H1 (cell line): ENCODE data around the gene TM9SF2. TPM values are rescaled to one million over a fixed set of nuclear protein-coding genes. Genes with fewer than 3 reads are reported as not detected.
"Not testable (repeated sequence)": the region's sequence is repeated elsewhere in the genome, so short reads cannot be mapped to it uniquely, and the experiment has no call there.

ENCODE experiments used
- CTCF ChIA-PET: fragments of 300-600 bp; sonication (Branson Sonifier 250); formaldehyde crosslinking; loops from one replicate; lab custom pipeline; 2021; ENCODE audit not compliant: partially characterized antibody; lab: Charles Lee
- POLR2A ChIA-PET: fragments of 300-600 bp; sonication (Branson Sonifier 250); formaldehyde crosslinking; loops from one replicate; lab custom pipeline; 2021; ENCODE audit warnings: inconsistent platforms; ENCODE audit not compliant: partially characterized antibody; lab: Charles Lee
- DNase-seq, 2 experiments: peaks; one replicate each; pipeline versions ENCODE4 v3.0.0 to v3.0.0-alpha.2; 2010 to 2022; ENCODE audit warnings: low spot score in 2 of 2, low read depth in 1 of 2, mixed read lengths in 1 of 2
- FAIRE-seq: peaks from 2 replicates; lab custom pipeline; 2011; peaks lifted over from hg19 to GRCh38; lab: Jason Lieb, UNC
- H2AFZ ChIP-seq: 2 replicates; pipeline ENCODE4 v1.8.1; 2012; ENCODE audit warnings: low read length, inconsistent platforms
- H2AK5ac ChIP-seq: 2 replicates; pipeline ENCODE4 v1.6.1; 2013; ENCODE audit warnings: low read depth, low read length
- H2BK120ac ChIP-seq: replicated peaks from 2 replicates; pipeline ENCODE3; 2013; ENCODE audit warnings: low read depth, low read length, inconsistent platforms
- H2BK12ac ChIP-seq: 2 replicates; pipeline ENCODE4 v1.6.1; 2013; ENCODE audit warnings: low read depth, low read length
- H2BK15ac ChIP-seq: 2 replicates; pipeline ENCODE4 v1.6.1; 2013; ENCODE audit warnings: low read length
- H2BK20ac ChIP-seq: 2 replicates; pipeline ENCODE4 v1.6.1; 2013; ENCODE audit warnings: low read length
- H2BK5ac ChIP-seq: 2 replicates; pipeline ENCODE4 v1.6.1; 2013; ENCODE audit warnings: low read depth, low read length
- H3K14ac ChIP-seq: 2 replicates; pipeline ENCODE4 v1.6.1; 2013; ENCODE audit warnings: inconsistent platforms; ENCODE audit not compliant: insufficient read length
- H3K18ac ChIP-seq: 2 replicates; pipeline ENCODE4 v1.6.1; 2013; ENCODE audit warnings: low read length; ENCODE audit errors: extremely low read depth
- H3K23ac ChIP-seq: 2 replicates; pipeline ENCODE4 v1.6.1; 2013; ENCODE audit warnings: inconsistent platforms; ENCODE audit not compliant: insufficient read length
- H3K23me2 ChIP-seq: 2 replicates; pipeline ENCODE4 v1.6.1; 2013; ENCODE audit warnings: low read depth, low read length
- H3K27ac ChIP-seq: 2 replicates; pipeline ENCODE4 v1.6.1; 2011; ENCODE audit warnings: low read depth, low read length, inconsistent platforms
- H3K27me3 ChIP-seq, 4 experiments: replicated peaks in 1 of 4; 1 replicate in 1 of 4; 2 replicates in 3 of 4; pipeline versions ENCODE4 v1.6.1 to v1.8.1; 2011 to 2013; ENCODE audit warnings: low read length in 3 of 4, mild to moderate bottlenecking in 3 of 4, inconsistent platforms in 2 of 4, mixed read lengths in 2 of 4, moderate library complexity in 1 of 4; ENCODE audit not compliant: control insufficient read depth in 3 of 4, insufficient read depth in 3 of 4; ENCODE audit errors: extremely low read depth in 1 of 4
- H3K36me3 ChIP-seq, 4 experiments: 2 replicates each; pipeline versions ENCODE4 v1.6.1 to v1.8.1; 2011 to 2013; ENCODE audit warnings: mild to moderate bottlenecking in 4 of 4, low read length in 3 of 4, moderate library complexity in 2 of 4, control low read depth in 1 of 4, inconsistent platforms in 1 of 4; ENCODE audit not compliant: insufficient read depth in 4 of 4, control insufficient read depth in 2 of 4
- H3K4ac ChIP-seq: replicated peaks from 2 replicates; pipeline ENCODE3; 2013; ENCODE audit warnings: low read length, low read depth, mixed read lengths, inconsistent platforms; ENCODE audit not compliant: insufficient read length
- H3K4me1 ChIP-seq, 4 experiments: replicated peaks in 1 of 4; 1 replicate in 1 of 4; 2 replicates in 3 of 4; pipeline versions ENCODE4 v1.6.1 to v1.8.1; 2011 to 2013; ENCODE audit warnings: low read length in 3 of 4, inconsistent platforms in 2 of 4, mixed read lengths in 1 of 4; ENCODE audit not compliant: insufficient read depth in 4 of 4, control insufficient read depth in 3 of 4
- H3K4me2 ChIP-seq, 2 experiments: 2 replicates each; pipeline versions ENCODE4 v1.6.1 to v1.8.1; 2011 to 2013; ENCODE audit warnings: low read depth in 2 of 2, low read length in 2 of 2, control low read depth in 1 of 2, inconsistent platforms in 1 of 2, mild to moderate bottlenecking in 1 of 2; ENCODE audit not compliant: insufficient read depth in 1 of 2
- H3K4me3 ChIP-seq, 4 experiments: fragments of 200-600, 300-600 bp in 1 of 4; sonication (generic), shearing (Covaris generic), sonication (Bioruptor Twin) in 1 of 4; 2 replicates each; pipeline versions ENCODE4 v1.5.1 to v1.8.1; 2011 to 2016; ENCODE audit warnings: low read length in 4 of 4, low read depth in 3 of 4, control low read depth in 2 of 4, inconsistent platforms in 2 of 4, mild to moderate bottlenecking in 2 of 4, mixed read lengths in 1 of 4, moderate library complexity in 1 of 4; ENCODE audit not compliant: insufficient read depth in 2 of 4; ENCODE audit errors: extremely low read depth in 1 of 4
- H3K56ac ChIP-seq: replicated peaks from 2 replicates; pipeline ENCODE3; 2013; ENCODE audit warnings: low read depth, mild to moderate bottlenecking, mixed read lengths, low read length, inconsistent platforms; ENCODE audit not compliant: insufficient read length
- H3K79me1 ChIP-seq: 2 replicates; pipeline ENCODE4 v1.6.1; 2013; ENCODE audit warnings: low read depth, low read length, control low read depth
- H3K79me2 ChIP-seq, 2 experiments: 2 replicates each; pipeline versions ENCODE4 v1.6.1 to v1.8.1; 2012 to 2013; ENCODE audit warnings: low read length in 2 of 2, mild to moderate bottlenecking in 2 of 2, inconsistent platforms in 1 of 2; ENCODE audit not compliant: insufficient read depth in 2 of 2, control insufficient read depth in 1 of 2
- H3K9ac ChIP-seq, 4 experiments: replicated peaks in 1 of 4; 1 replicate in 1 of 4; 2 replicates in 3 of 4; pipeline versions ENCODE4 v1.6.1 to v1.8.1; 2011 to 2013; ENCODE audit warnings: low read depth in 3 of 4, low read length in 3 of 4, control low read depth in 2 of 4, mild to moderate bottlenecking in 2 of 4, moderate library complexity in 2 of 4, inconsistent platforms in 1 of 4; ENCODE audit errors: extremely low read depth in 1 of 4
- H3K9me3 ChIP-seq, 2 experiments: 2 replicates each; pipeline versions ENCODE4 v1.6.1 to v1.8.1; 2012 to 2013; ENCODE audit warnings: mild to moderate bottlenecking in 2 of 2, moderate library complexity in 2 of 2, control low read depth in 1 of 2, inconsistent platforms in 1 of 2, low read depth in 1 of 2, low read length in 1 of 2, mixed read lengths in 1 of 2; ENCODE audit not compliant: insufficient read depth in 2 of 2
- H4K20me1 ChIP-seq, 2 experiments: replicated peaks in 1 of 2; 2 replicates each; pipeline versions ENCODE3 to v1.8.1; 2011 to 2013; ENCODE audit warnings: inconsistent platforms in 2 of 2, low read length in 2 of 2, mild to moderate bottlenecking in 1 of 2; ENCODE audit not compliant: insufficient read depth in 2 of 2, control insufficient read depth in 1 of 2
- H4K5ac ChIP-seq: 2 replicates; pipeline ENCODE4 v1.6.1; 2013; ENCODE audit warnings: low read length, low read depth, mixed read lengths, inconsistent platforms; ENCODE audit not compliant: insufficient read length
- H4K8ac ChIP-seq: 2 replicates; pipeline ENCODE4 v1.8.0; 2013; ENCODE audit warnings: mild to moderate bottlenecking, moderate library complexity, low read length, inconsistent platforms; ENCODE audit not compliant: insufficient read depth; ENCODE audit errors: extremely low read depth
- H4K91ac ChIP-seq: replicated peaks from 2 replicates; pipeline ENCODE3; 2013; ENCODE audit warnings: low read length, mixed read lengths, inconsistent platforms; ENCODE audit not compliant: insufficient read length
- WGBS, 2 experiments: shearing (Covaris generic) in 1 of 2; methylation state at CpG; one replicate each; pipeline versions ENCODE4 v1.1.6 to v1.1.7; 2013 to 2015; ENCODE audit warnings: low lambda C conversion rate in 2 of 2, mixed read lengths in 2 of 2, inconsistent platforms in 1 of 2, low coverage in 1 of 2, missing lambda C conversion rate in 1 of 2; ENCODE audit not compliant: insufficient replicate concordance in 2 of 2, insufficient coverage in 1 of 2, insufficient read length in 1 of 2; ENCODE audit errors: extremely low coverage in 1 of 2, missing lambda C conversion rate in 1 of 2; 5-methylcytosine and 5-hydroxymethylcytosine counted together
- polyA plus RNA-seq, 7 experiments: library from polyadenylated mRNA; depleted of rRNA in 3 of 7; stranded (reverse) in 5 of 7; unstranded in 2 of 7; fragments of >200 nt in 5 of 7; fragments of 200-250 nt in 2 of 7; gene quantifications; 1 replicate in 5 of 7; 2 replicates in 1 of 7; 4 replicates in 1 of 7; pipeline versions ENCODE4 v1.2.1 to v1.2.3, GENCODE V29; 2011 to 2013; ENCODE audit warnings: missing spikeins in 2 of 7, mixed read lengths in 2 of 7
- total RNA-seq: library from RNA; stranded (reverse); fragmentation: NEBNext Ultra II Directional; extraction: Animal tissue kit (Norgen Biotek cat#: 25700); gene quantifications from 2 replicates; pipeline ENCODE4 v1.2.1, GENCODE V29; 2021

Gene TM9SF2
- total and polyA plus RNA-seq, 2 of the 8 experiments (the other 6 are each of a cell fraction or from before 2014, with no cell fraction given) = 68.0 to 101 TPM

DNA sequence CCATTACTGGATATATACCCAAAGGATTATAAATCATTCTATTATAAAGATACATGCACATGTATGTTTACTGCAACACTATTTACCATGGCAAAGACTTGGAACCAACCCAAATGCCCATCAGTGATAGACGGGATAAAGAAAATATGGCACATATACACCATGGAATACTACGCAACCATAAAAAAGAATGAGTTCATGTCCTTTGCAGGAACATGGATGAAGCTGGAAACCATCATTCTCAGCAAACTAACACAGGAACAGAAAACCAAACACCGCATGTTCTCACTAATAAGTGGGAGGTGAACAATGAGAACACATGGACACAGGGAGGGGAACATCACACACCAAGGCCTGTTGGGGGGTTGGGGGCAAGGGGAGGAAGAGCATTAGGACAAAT, 9.5 kb upstream of the TM9SF2 start:
- H3K79me1 ChIP-seq, H4K5ac ChIP-seq, FAIRE-seq, H2BK5ac ChIP-seq, H3K23ac ChIP-seq, H3K4me1 ChIP-seq, POLR2A ChIA-PET, H3K14ac ChIP-seq, H4K8ac ChIP-seq, H3K18ac ChIP-seq, H3K9ac ChIP-seq, H4K20me1 ChIP-seq, H3K4me3 ChIP-seq, H3K4ac ChIP-seq, H2BK12ac ChIP-seq, H3K36me3 ChIP-seq, H4K91ac ChIP-seq, H3K56ac ChIP-seq, DNase-seq, H3K9me3 ChIP-seq, H3K23me2 ChIP-seq, H2BK15ac ChIP-seq, H3K27me3 ChIP-seq, H3K27ac ChIP-seq, H2AK5ac ChIP-seq, H3K79me2 ChIP-seq, CTCF ChIA-PET, H2BK20ac ChIP-seq, H2BK120ac ChIP-seq, H2AFZ ChIP-seq, H3K4me2 ChIP-seq: not testable (repeated sequence)
- WGBS, 2 experiments = 90% methylated on average over 3 of the region's 3 CpGs; no CpG with 5 or more reads in 1 of the 2 experiments
